ENCODE data around the gene IRF3.

Gene IRF3

GRCh38 chr19:49615861-49616260 is 49.8 kb downstream of the IRF3 start:
- no CpG with 5 or more reads among the region's 23 CpGs for WGBS (ENCODE audit: insufficient coverage, insufficient read length)
- Histone ChIP-seq H3K36me3 (ENCODE audit: control insufficient read depth, insufficient read depth, low read length) (peaks cover 27% of the 10 kb centered on the region), H3K27me3 (ENCODE audit: control insufficient read depth, insufficient read depth, low read length) (no peaks in the 10 kb centered on the region), H3K4me1 (ENCODE audit: control insufficient read depth, insufficient read depth, low read length) (no peaks in the 10 kb centered on the region), H3K9me3 (ENCODE audit: control insufficient read depth, insufficient read depth, low read length) (no peaks in the 10 kb centered on the region), H3K4me3 (ENCODE audit: low read length) (no peak overlapping the region), H3K27ac (ENCODE audit: low read length) (no peak overlapping the region)
- DNase-seq (ENCODE audit: low read depth, low spot score): no peak

GRCh38 chr19:49614096-49614833 is 51.4 kb downstream of the IRF3 start:
- H3K36me3 ChIP-seq (ENCODE audit: control insufficient read depth, insufficient read depth, low read length): peaks cover 21% of the 10 kb centered on the region
- H3K27me3 ChIP-seq (ENCODE audit: control insufficient read depth, insufficient read depth, low read length): no peaks in the 10 kb centered on the region
- H3K9me3 ChIP-seq (ENCODE audit: control insufficient read depth, insufficient read depth, low read length): no peaks in the 10 kb centered on the region
- H3K4me1 ChIP-seq (ENCODE audit: control insufficient read depth, insufficient read depth, low read length): no peaks in the 10 kb centered on the region
- no CpG with 5 or more reads among the region's 19 CpGs for WGBS (ENCODE audit: insufficient coverage, insufficient read length)
- no peak for DNase-seq (ENCODE audit: low read depth, low spot score)
- no peak overlapping the region for H3K4me3 ChIP-seq (ENCODE audit: low read length)
- H3K27ac ChIP-seq (ENCODE audit: low read length): no peak overlapping the region

GRCh38 chr19:49613374-49613773 is 52.3 kb downstream of the IRF3 start:
- H3K36me3 ChIP-seq (ENCODE audit: control insufficient read depth, insufficient read depth, low read length): peaks cover 20% of the 10 kb centered on the region

More at GRCh38 chr19:49613374-49613773, 52.3 kb downstream of the IRF3 start:
- Histone ChIP-seq H3K27me3 (ENCODE audit: control insufficient read depth, insufficient read depth, low read length) (no peaks in the 10 kb centered on the region), H3K9me3 (ENCODE audit: control insufficient read depth, insufficient read depth, low read length) (no peaks in the 10 kb centered on the region), H3K4me3 (ENCODE audit: low read length) (no peak overlapping the region), H3K4me1 (ENCODE audit: control insufficient read depth, insufficient read depth, low read length) (no peaks in the 10 kb centered on the region), H3K27ac (ENCODE audit: low read length) (no peak overlapping the region)
- DNase-seq (ENCODE audit: low read depth, low spot score): no peak
- no CpG with 5 or more reads among the region's 4 CpGs for WGBS (ENCODE audit: insufficient coverage, insufficient read length)

All from iPS DF 6.9 (cell line).